GM21825 (cell line): ENCODE measurements around the gene RFTN1.

Source experiments
- ATAC-seq: cut with Tn5 transposase; IDR thresholded peaks from one replicate; pipeline ENCODE4 v1.9.1; 2021; ENCODE audit warnings: mild to moderate bottlenecking, moderate library complexity; ENCODE audit not compliant: unreplicated experiment

Gene RFTN1

GRCh38 chr3:16295298-16295890 lies 218.1 kb downstream of the RFTN1 start:
- no peak for ATAC-seq

DNA sequence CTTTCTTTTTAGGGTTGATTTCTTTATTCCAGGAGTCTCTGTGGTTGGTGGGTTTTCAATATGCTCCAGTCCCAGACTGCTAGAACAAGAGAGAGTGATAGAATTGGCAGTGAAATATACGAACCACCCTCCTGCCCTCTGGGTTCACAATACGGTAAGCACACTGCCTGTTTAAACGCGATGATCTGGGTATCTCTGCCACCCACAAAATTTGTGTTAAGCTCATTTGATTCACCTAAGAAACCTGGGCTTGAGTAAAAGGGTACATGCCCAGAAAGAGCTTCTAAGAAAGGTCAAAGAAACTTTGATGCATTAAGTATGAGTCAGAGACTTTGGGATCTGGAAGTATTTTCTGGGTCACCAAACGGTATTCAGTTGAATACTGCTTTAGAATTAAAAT lies 218.7 kb downstream of the RFTN1 start:
- ATAC-seq = no peak

- peak; percentile 51 for ATAC-seq
Observed at GRCh38 chr3:16290827-16291196, 222.7 kb downstream of the RFTN1 start.

GRCh38 chr3:16290007-16290826 lies 223.3 kb downstream of the RFTN1 start:
- ATAC-seq = peak; percentile 35

DNA sequence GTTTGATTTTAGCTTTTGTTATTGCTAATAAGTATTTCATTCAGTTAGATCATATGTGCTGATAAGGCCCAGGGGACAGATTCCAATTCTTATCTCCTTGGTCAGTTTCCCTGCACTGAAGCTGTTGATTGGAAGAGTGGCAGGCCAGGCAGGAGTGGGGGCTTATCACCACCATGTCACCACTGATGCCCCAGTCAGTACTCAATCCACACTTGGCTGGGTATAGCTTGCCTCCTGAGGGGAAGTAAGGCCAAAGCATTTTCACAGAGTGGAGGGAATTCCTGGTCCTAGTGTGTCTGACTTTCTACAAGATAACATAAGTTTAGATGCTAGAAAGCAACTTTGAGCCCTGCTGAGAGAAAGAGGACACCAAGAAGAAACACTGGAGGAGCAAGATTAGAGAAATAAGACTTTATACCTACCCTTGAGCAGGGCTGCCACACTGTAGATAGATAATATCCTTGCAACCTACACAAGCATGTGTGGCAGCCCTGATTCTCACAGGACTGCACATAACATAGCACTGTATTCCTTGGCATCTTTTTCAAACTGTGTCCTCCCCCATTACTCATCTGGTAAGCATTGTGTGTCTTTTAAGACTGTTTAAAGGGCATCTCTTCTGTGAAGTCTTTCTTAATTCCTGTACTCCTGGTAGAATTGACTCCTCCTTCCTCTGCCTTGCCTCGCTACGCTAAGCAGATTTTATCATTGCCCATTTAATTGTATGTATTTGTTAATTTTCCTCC lies 224.2 kb downstream of the RFTN1 start:
- ATAC-seq = no peak

DNA sequence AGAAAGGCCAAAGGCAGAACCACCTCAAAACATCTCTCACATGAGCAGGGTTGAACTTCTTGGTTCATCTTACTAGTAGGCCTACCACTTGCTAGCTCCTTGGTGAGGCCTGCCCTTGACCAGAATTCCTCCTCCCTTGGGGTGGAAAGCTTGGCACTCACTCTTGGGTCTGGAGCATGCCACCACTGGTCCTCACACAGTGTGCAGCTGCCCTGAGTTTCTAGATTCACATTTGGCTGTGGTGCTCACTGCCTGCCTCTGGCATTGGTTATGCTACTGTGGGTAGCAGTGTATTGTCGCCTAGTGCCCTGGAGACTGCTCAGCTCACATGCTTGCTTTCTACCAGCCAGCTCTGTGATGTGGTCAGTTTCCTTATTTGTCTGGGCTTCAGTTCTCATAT lies 224.8 kb downstream of the RFTN1 start:
- no peak for ATAC-seq

DNA sequence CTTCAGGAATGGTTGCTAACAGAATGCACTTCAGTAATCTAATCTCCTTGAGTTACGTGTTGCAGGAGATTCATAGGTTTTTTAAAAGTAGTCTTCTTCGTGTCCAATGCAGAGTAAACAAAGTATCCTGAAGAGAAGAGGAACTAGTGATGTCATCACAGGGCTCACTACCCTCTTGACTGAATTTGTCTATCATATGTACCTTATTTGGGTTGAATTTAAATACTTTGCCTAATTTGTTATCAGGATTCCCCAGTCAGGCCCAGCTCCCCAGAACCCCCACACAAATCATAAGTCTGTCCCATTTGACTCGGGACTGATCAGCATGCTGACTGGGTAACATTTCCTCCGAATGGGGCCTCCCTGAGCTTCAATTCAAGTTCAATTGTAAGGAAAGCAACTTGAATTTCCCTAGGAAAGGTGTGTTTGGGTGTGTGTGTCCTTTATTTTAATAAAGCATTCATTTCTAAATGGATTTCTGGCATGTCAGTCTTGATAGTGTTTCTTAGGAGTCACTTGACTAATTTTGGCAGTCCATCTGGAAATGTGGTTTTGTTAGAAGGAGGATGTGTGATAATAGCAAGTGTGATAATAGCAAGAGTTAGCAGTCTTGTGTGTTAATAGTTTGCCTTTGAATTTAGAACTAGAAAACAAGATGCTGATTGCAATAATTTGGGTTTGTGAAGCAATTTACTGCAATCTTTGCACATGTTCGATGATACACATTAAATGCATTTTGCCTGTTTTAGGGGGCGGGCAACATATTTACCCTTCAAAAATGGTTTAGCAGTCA lies 226.6 kb downstream of the RFTN1 start:
- ATAC-seq = no peak

- ATAC-seq = no peak
Observed at GRCh38 chr3:16286161-16286560, 227.3 kb downstream of the RFTN1 start.

GRCh38 chr3:16284633-16285032 lies 228.9 kb downstream of the RFTN1 start:
- ATAC-seq = no peak

DNA sequence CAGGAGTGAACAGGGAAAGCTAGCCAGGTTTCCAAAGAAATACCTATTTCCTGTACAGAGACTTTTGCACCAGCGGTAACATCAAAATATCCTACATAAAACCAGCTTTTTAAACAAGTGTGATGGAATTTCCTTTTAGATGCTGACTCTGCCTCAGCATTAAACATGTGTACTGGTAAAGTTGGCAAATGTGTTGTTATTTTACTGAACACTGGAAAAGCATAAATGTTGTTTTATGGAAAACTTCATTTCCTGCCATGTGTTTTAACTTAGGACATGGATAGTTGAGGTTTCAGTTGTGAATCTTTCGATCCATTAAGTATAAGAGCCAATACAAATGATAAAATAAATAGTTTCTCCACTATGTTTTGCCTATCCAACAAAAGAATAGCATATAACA lies 232.8 kb downstream of the RFTN1 start:
- ATAC-seq = no peak

GRCh38 chr3:16279010-16279801 lies 234.3 kb downstream of the RFTN1 start:
- ATAC-seq = no peak

DNA sequence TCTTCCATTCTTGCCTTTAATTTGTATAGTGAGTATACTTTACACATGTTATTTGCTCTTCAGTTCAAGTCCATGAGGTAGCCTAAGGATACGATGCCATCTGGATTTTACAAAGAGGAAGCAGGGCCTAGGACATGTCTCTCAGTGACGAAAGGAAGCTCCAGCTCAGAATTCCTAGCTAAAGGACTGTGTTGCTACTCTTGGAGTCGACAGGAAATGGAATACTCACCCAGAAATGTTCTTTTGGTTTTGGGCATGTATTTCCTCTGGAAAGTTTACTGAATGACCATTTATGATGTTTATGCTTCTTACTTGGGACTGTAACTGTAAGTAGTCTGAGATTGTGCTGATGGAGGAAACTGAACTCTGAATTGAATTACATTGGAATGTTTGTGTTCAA lies 236.0 kb downstream of the RFTN1 start:
- no peak for ATAC-seq

GRCh38 chr3:16273867-16274266 lies 239.6 kb downstream of the RFTN1 start:
- ATAC-seq = no peak

GRCh38 chr3:16272588-16272987 lies 240.9 kb downstream of the RFTN1 start:
- ATAC-seq = no peak

DNA sequence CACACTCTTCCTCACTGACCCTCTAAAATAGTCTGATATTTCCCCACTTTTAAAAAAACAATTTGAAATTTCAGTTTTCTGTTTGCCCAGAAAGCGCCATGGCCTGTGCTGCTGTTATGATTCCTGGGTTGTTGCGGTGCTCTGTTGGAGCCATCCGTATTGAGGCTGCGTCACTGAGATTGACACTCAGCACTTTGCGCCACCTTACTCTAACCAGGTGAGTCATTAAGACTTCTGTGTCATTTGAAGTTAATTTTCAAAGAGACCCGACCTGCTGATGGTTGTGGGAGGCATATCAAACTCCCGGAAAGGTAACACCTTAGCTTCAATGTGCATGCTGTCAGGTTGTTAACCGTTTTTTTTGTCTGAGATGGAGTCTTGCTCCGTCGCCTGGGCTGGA lies 242.6 kb downstream of the RFTN1 start:
- no peak for ATAC-seq

DNA sequence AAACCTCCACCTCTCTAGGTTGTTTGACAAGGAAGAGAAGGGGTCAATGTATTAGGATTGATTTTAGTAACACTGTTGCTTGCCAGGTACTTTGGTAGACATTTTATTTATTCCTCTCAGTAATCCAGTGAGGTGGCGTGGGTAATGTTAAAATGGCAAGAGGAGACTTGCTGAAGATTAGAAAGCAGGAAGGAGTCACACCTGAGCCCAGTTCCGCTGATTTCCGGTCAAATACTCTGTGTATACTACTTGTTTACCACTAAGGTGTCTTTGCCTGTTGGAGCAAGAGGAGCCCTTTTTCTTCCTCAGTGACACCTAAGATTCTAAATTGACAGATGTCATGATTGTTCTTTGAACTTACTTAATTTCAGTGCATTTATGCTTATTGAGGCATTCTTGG lies 246.8 kb downstream of the RFTN1 start:
- no peak for ATAC-seq
